BJ (cell line): ENCODE results near the gene SPOPL. TPM values are rescaled to one million over a fixed set of nuclear protein-coding genes. Genes with fewer than 3 reads are reported as not detected.

Experiments
- CTCF ChIA-PET: fragments of 350-600 bp; formaldehyde crosslinking; extraction: SDS; loops from one replicate; lab custom pipeline; 2021; ENCODE audit warnings: antibody characterized with exemption, inconsistent platforms; lab: Yijun Ruan, JAX
- POLR2A ChIA-PET: fragments of 300-600 bp; sonication (Branson Sonifier 250); formaldehyde crosslinking; extraction: SDS; loops from one replicate; lab custom pipeline; 2021; ENCODE audit warnings: antibody characterized with exemption; lab: Charles Lee
- DNase-seq: peaks from one replicate; pipeline ENCODE4 v3.0.0-alpha.2; 2011; ENCODE audit warnings: low read depth
- H3K27me3 ChIP-seq: 2 replicates; pipeline ENCODE4 v1.6.0; 2011; ENCODE audit warnings: low read length; ENCODE audit not compliant: control insufficient read depth, insufficient read depth
- H3K36me3 ChIP-seq: 2 replicates; pipeline ENCODE4 v1.5.1; 2011; ENCODE audit warnings: low read length; ENCODE audit not compliant: control insufficient read depth, insufficient read depth
- H3K4me3 ChIP-seq: 2 replicates; pipeline ENCODE4 v1.5.1; 2011; ENCODE audit warnings: low read depth, mild to moderate bottlenecking, control low read depth, low read length
- polyA plus RNA-seq: library from polyadenylated mRNA; depleted of rRNA; stranded (reverse); fragments of >200 nt; gene quantifications from 2 replicates; pipeline ENCODE4 v1.2.3, GENCODE V29; 2011
- TF ChIP-seq, protein P1 (sequence below): IDR thresholded peaks from 2 replicates; pipeline ENCODE4 v1.5.1; 2011; ENCODE audit warnings: low read depth, mild to moderate bottlenecking, control low read depth, inconsistent platforms, low read length, moderate library complexity; ENCODE audit not compliant: insufficient read depth

The SPOPL gene
- polyA plus RNA-seq, 1 experiment = 5.8 TPM

DNA sequence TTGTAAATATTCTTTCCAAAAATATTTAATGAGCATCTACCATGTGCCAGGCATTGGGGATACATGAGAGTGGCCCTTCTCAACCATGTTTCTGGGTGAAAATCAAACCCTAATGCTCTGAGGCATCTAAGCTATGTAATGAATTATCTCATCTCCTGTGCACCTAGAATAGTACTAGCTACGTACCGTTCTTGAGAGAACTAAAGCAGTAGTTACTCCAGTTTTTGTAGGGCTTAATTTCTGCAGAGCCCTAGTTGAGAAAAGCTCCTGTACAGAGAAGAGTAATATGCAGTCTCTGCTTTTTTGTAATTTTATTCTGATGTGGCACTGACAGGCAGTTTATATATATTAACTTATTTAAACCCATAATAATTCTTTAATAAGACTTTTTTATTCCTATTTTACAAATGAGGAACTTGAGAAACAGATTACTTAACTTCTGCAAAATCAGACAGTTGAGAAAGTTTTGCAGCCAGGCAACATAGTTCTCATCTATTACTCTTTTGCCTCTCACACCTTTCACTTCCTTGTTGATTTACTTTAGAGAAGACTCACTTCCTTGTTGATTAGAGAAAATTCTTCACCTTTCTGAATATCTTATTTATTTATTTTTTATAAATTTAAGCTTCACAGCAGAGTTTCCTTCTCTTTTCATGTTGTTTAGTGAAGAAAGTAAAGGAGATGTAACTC, 3.1 kb downstream of the SPOPL start:
- Histone ChIP-seq H3K4me3 (no peak overlapping the region), H3K36me3 (no peaks in the 10 kb centered on the region), H3K27me3 (no peaks in the 10 kb centered on the region)
- ChIA-PET POLR2A (no interaction called here), CTCF (no interaction called here)
- TF ChIP-seq, protein P1, sequence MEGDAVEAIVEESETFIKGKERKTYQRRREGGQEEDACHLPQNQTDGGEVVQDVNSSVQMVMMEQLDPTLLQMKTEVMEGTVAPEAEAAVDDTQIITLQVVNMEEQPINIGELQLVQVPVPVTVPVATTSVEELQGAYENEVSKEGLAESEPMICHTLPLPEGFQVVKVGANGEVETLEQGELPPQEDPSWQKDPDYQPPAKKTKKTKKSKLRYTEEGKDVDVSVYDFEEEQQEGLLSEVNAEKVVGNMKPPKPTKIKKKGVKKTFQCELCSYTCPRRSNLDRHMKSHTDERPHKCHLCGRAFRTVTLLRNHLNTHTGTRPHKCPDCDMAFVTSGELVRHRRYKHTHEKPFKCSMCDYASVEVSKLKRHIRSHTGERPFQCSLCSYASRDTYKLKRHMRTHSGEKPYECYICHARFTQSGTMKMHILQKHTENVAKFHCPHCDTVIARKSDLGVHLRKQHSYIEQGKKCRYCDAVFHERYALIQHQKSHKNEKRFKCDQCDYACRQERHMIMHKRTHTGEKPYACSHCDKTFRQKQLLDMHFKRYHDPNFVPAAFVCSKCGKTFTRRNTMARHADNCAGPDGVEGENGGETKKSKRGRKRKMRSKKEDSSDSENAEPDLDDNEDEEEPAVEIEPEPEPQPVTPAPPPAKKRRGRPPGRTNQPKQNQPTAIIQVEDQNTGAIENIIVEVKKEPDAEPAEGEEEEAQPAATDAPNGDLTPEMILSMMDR = no peak
- no peak for DNase-seq

DNA sequence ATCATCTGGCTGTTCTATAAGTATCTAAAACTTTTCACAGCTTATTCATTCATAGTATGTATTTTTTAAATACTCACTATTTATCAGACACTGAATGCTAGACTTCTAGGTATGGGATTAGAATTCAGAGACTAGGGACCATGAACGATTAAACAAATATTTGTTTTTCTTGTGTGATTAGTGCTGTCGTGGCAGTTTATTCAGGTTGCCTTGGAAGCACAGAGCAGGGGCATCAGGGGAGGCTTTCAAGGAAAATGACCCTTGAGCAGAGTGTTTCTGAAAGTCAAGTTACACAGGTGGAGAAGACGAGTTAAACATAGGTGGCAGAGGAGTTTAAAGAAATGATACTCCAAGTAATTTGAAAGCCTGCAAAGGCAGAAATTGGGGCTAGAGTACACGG, 5.7 kb downstream of the SPOPL start:
- no peaks in the 10 kb centered on the region for H3K36me3 ChIP-seq
- no peak overlapping the region for H3K4me3 ChIP-seq
- TF ChIP-seq, protein P1 = no peak
- H3K27me3 ChIP-seq = no peaks in the 10 kb centered on the region
- no peak for DNase-seq
- CTCF ChIA-PET = no interaction called here
- POLR2A ChIA-PET = no interaction called here

DNA sequence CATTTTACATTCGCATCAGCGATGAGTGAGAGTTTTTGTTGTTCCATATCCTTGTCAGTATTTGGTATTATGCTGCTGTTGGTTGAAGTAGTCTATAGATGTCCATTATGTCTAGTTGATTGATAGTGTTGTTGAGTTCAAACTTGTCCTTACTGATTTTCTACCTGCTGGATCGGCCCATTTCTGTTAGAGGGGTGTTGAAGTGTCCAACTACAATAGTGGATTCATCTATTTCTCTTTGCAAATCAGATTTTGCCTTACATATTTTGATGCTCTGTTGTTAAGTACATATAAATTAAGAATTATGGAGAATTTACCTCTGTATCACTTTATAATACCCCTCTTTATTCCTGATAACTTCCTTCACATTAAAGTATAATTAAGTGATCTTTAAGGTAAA, 8.7 kb downstream of the SPOPL start:
- Histone ChIP-seq H3K36me3 (no peaks in the 10 kb centered on the region), H3K4me3 (no peak overlapping the region), H3K27me3 (no peaks in the 10 kb centered on the region)
- ChIA-PET POLR2A (no interaction called here), CTCF (no interaction called here)
- TF ChIP-seq, protein P1 = no peak
- DNase-seq = no peak

DNA sequence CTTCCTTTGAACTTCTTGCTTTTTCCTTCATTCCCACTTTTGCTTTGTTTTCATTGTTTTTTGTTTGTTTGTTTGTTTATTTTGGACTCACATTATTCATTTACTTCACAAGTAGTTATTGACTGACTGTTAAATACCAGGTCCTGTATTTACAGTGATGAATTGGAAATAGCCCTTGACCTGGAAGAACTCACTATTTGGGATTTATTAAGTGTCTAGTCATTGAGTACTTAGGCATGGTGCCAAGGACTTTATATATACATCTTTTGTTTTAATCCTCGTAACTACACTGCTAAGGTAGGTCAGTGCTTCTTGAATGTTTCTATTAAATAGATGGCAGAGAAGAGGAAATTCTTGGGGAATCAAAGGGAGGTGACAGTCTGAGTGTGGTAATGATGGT, 11.1 kb downstream of the SPOPL start:
- no peak overlapping the region for H3K4me3 ChIP-seq
- TF ChIP-seq, protein P1 = no peak
- POLR2A ChIA-PET = no interaction called here
- no peak for DNase-seq
- CTCF ChIA-PET = no interaction called here
- H3K36me3 ChIP-seq = no peaks in the 10 kb centered on the region
- H3K27me3 ChIP-seq = no peaks in the 10 kb centered on the region

DNA sequence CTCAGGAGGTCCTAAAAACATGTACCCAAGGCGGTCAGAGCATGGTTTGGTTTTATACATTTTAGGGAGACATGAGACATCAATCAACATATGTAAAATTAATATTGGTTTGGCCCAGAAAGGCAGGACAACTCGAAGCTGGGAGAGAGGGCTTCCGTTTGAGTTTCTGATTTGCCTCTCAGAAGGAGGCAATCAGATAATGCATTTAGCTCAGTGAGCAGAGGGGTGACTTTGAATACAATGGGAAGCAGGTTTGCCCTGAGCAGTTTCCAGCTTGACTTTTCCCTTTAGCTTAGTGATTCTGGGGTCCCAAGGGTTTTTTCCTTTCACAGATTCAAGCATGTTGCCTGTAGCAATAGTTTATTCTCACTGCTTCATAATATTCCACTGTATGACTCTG, 12.6 kb downstream of the SPOPL start:
- POLR2A ChIA-PET = no interaction called here
- TF ChIP-seq, protein P1 = no peak
- H3K4me3 ChIP-seq = no peak overlapping the region
- H3K36me3 ChIP-seq = no peaks in the 10 kb centered on the region
- no peak for DNase-seq
- CTCF ChIA-PET = no interaction called here
- no peaks in the 10 kb centered on the region for H3K27me3 ChIP-seq
